ENCODE data around the gene CD38.

- TF ChIP-seq CTCF (IDR thresholded peaks at IDR 0.05; ENCODE audit: insufficient read depth, low read depth, low read length) (no peak), EZH2 (IDR thresholded peaks at IDR 0.05; ENCODE audit: insufficient read depth, low read length) (no peak)
These were observed 96.5 kb downstream of the CD38 start for GRCh38 chr4:15874671-15875070.

All from astrocyte (in vitro differentiated cells and primary cell).